Measurements from ENCODE around the gene TUT4.

The TUT4 gene

GRCh38 chr1:52402860-52403240 lies 150.0 kb downstream of the TUT4 start:
- Histone ChIP-seq H3K9ac (ENCODE audit: low read length) (no peak overlapping the region), H3K4me1 (ENCODE audit: control insufficient read depth, insufficient read depth, low read length) (peaks cover 9% of the 10 kb centered on the region), H3K36me3 (ENCODE audit: control insufficient read depth, insufficient read depth, low read length, severe bottlenecking) (peaks cover 4% of the 10 kb centered on the region), H3K27me3 (replicated peaks; ENCODE audit: control insufficient read depth, insufficient read depth, low read length) (no peaks in the 10 kb centered on the region), H3K4me3 (ENCODE audit: low read length) (no peak overlapping the region), H3K9me3 (ENCODE audit: control insufficient read depth, low read length) (no peaks in the 10 kb centered on the region)
- no peak for DNase-seq (ENCODE audit: low read depth)

GRCh38 chr1:52400131-52400530 lies 152.8 kb downstream of the TUT4 start:
- no peaks in the 10 kb centered on the region for H3K9me3 ChIP-seq (ENCODE audit: control insufficient read depth, low read length)

GRCh38 chr1:52399629-52400028 lies 153.3 kb downstream of the TUT4 start:
- H3K36me3 ChIP-seq (ENCODE audit: control insufficient read depth, insufficient read depth, low read length, severe bottlenecking) = no peaks in the 10 kb centered on the region
- H3K4me3 ChIP-seq (ENCODE audit: low read length) = no peak overlapping the region
- H3K9me3 ChIP-seq (ENCODE audit: control insufficient read depth, low read length) = no peaks in the 10 kb centered on the region
- H3K4me1 ChIP-seq (ENCODE audit: control insufficient read depth, insufficient read depth, low read length) = no peaks in the 10 kb centered on the region
- no peak for DNase-seq (ENCODE audit: low read depth)
- H3K27me3 ChIP-seq (replicated peaks; ENCODE audit: control insufficient read depth, insufficient read depth, low read length) = no peaks in the 10 kb centered on the region
- H3K9ac ChIP-seq (ENCODE audit: low read length) = no peak overlapping the region

More at GRCh38 chr1:52400131-52400530, 152.8 kb downstream of the TUT4 start:
- Histone ChIP-seq H3K36me3 (ENCODE audit: control insufficient read depth, insufficient read depth, low read length, severe bottlenecking) (no peaks in the 10 kb centered on the region), H3K4me1 (ENCODE audit: control insufficient read depth, insufficient read depth, low read length) (peaks cover 2% of the 10 kb centered on the region), H3K27me3 (replicated peaks; ENCODE audit: control insufficient read depth, insufficient read depth, low read length) (no peaks in the 10 kb centered on the region), H3K9ac (ENCODE audit: low read length) (no peak overlapping the region), H3K4me3 (ENCODE audit: low read length) (no peak overlapping the region)
- DNase-seq (ENCODE audit: low read depth) = no peak

- DNase-seq (ENCODE audit: low read depth) = no peak
- Histone ChIP-seq H3K36me3 (ENCODE audit: control insufficient read depth, insufficient read depth, low read length, severe bottlenecking) (no peaks in the 10 kb centered on the region), H3K4me3 (ENCODE audit: low read length) (no peak overlapping the region), H3K9ac (ENCODE audit: low read length) (no peak overlapping the region), H3K4me1 (ENCODE audit: control insufficient read depth, insufficient read depth, low read length) (no peaks in the 10 kb centered on the region), H3K9me3 (ENCODE audit: control insufficient read depth, low read length) (no peaks in the 10 kb centered on the region), H3K27me3 (replicated peaks; ENCODE audit: control insufficient read depth, insufficient read depth, low read length) (no peaks in the 10 kb centered on the region)
Observed at GRCh38 chr1:52393174-52393573, 159.7 kb downstream of the TUT4 start.

- H3K4me3 ChIP-seq (ENCODE audit: low read length) = no peak overlapping the region
- H3K4me1 ChIP-seq (ENCODE audit: control insufficient read depth, insufficient read depth, low read length) = no peaks in the 10 kb centered on the region
- DNase-seq (ENCODE audit: low read depth) = no peak
- H3K9me3 ChIP-seq (ENCODE audit: control insufficient read depth, low read length) = no peaks in the 10 kb centered on the region
- H3K9ac ChIP-seq (ENCODE audit: low read length) = no peak overlapping the region
- no peaks in the 10 kb centered on the region for H3K27me3 ChIP-seq (replicated peaks; ENCODE audit: control insufficient read depth, insufficient read depth, low read length)
- no peaks in the 10 kb centered on the region for H3K36me3 ChIP-seq (ENCODE audit: control insufficient read depth, insufficient read depth, low read length, severe bottlenecking)
Observed at GRCh38 chr1:52386458-52386857, 166.4 kb downstream of the TUT4 start.

- Histone ChIP-seq H3K27me3 (replicated peaks; ENCODE audit: control insufficient read depth, insufficient read depth, low read length) (no peaks in the 10 kb centered on the region), H3K4me3 (ENCODE audit: low read length) (no peak overlapping the region), H3K9me3 (ENCODE audit: control insufficient read depth, low read length) (no peaks in the 10 kb centered on the region), H3K36me3 (ENCODE audit: control insufficient read depth, insufficient read depth, low read length, severe bottlenecking) (no peaks in the 10 kb centered on the region), H3K4me1 (ENCODE audit: control insufficient read depth, insufficient read depth, low read length) (no peaks in the 10 kb centered on the region), H3K9ac (ENCODE audit: low read length) (no peak overlapping the region)
- DNase-seq (ENCODE audit: low read depth) = no peak
Observed at GRCh38 chr1:52385376-52385775, 167.5 kb downstream of the TUT4 start.
